Measurements from ENCODE around the gene MCCC2.

MCCC2 gene

DNA sequence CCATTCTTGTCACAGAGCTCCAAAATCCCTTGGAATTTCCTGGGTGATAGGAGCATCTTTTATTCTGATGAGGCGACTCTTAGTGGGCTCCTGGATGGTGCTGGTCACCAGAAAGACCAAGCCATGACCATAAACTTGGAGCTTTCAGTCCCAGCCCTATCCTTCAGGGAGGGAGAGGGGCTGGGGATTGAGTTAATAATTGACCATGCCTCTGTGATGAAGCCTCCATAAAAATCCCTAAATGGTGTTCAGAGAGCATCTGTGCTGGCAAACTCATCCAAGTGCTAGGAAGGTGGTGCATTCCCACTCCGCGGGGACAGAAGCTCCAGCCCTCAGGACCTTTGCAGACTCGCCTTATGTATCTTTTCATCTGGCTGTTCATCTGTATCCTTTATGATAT, 28.7 kb downstream of the MCCC2 start:
- TF ChIP-seq, protein P1, sequence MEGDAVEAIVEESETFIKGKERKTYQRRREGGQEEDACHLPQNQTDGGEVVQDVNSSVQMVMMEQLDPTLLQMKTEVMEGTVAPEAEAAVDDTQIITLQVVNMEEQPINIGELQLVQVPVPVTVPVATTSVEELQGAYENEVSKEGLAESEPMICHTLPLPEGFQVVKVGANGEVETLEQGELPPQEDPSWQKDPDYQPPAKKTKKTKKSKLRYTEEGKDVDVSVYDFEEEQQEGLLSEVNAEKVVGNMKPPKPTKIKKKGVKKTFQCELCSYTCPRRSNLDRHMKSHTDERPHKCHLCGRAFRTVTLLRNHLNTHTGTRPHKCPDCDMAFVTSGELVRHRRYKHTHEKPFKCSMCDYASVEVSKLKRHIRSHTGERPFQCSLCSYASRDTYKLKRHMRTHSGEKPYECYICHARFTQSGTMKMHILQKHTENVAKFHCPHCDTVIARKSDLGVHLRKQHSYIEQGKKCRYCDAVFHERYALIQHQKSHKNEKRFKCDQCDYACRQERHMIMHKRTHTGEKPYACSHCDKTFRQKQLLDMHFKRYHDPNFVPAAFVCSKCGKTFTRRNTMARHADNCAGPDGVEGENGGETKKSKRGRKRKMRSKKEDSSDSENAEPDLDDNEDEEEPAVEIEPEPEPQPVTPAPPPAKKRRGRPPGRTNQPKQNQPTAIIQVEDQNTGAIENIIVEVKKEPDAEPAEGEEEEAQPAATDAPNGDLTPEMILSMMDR (IDR thresholded peaks at IDR 0.05), result no peak
- no peak for TF ChIP-seq ZFX (IDR thresholded peaks at IDR 0.05; ENCODE audit: borderline replicate concordance)

GRCh38 chr5:71620630-71621029, 33.5 kb downstream of the MCCC2 start:
- TF ChIP-seq ZFX (IDR thresholded peaks at IDR 0.05; ENCODE audit: borderline replicate concordance), result no peak
- TF ChIP-seq, protein P1 (IDR thresholded peaks at IDR 0.05), result no peak
- H3K27ac ChIP-seq, result peak overlapping the region; percentile 80

More for the DNA sequence above, 28.7 kb downstream of the MCCC2 start:
- peak overlapping the region; percentile 80 for H3K27ac ChIP-seq

- TF ChIP-seq ZFX (IDR thresholded peaks at IDR 0.05; ENCODE audit: borderline replicate concordance), result no peak
- TF ChIP-seq, protein P1 (IDR thresholded peaks at IDR 0.05), result no peak
- H3K27ac ChIP-seq, result peak overlapping the region; percentile 80
These were observed 34.1 kb downstream of the MCCC2 start for GRCh38 chr5:71621268-71621667.

DNA sequence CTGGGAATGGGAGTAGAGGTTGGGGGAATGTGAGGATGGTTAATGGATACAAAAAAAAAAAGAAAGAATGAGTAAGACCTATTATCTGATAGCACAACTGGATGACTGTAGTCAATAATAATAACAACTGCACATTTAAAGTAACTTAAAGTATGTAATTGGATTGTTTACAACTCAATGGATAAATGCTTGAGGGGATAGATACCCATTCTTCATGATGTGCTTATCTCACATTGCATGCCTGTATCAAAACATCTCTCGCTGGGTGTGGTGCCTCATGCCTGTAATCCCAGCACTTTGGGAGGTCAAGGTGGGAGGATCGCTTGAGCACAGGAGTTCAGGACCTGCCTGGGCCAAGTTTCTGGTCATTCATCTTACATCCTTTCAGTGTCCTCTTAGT, 34.6 kb downstream of the MCCC2 start:
- peak overlapping the region; percentile 80 for H3K27ac ChIP-seq
- no peak for TF ChIP-seq ZFX (IDR thresholded peaks at IDR 0.05; ENCODE audit: borderline replicate concordance)
- TF ChIP-seq, protein P1 (IDR thresholded peaks at IDR 0.05), result no peak

- TF ChIP-seq ZFX (IDR thresholded peaks at IDR 0.05; ENCODE audit: borderline replicate concordance), result no peak
- TF ChIP-seq, protein P1 (IDR thresholded peaks at IDR 0.05), result no peak
- H3K27ac ChIP-seq, result peak overlapping the region; percentile 80
These were observed 36.2 kb downstream of the MCCC2 start for GRCh38 chr5:71623221-71623794.

DNA sequence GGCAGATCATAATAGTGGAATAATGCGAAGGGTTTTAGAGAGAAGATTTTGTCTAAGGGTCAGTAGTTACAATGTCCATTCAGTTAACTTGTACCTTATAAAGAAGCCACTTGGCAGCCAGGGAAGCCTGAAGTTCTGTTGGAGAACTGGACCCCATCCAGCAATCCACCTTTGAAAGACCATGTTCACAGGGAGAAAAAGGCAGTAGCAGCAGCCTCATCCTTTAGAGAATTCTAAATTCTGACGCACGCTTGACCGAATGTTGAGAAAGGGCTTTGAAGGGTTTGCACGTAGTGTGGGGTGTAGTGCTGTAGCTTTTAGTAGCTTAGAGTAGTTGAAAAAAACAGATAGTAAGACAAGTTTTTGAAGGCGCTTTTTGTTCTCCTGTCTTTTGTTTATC, 42.8 kb downstream of the MCCC2 start:
- no peak for TF ChIP-seq ZFX (IDR thresholded peaks at IDR 0.05; ENCODE audit: borderline replicate concordance)

DNA sequence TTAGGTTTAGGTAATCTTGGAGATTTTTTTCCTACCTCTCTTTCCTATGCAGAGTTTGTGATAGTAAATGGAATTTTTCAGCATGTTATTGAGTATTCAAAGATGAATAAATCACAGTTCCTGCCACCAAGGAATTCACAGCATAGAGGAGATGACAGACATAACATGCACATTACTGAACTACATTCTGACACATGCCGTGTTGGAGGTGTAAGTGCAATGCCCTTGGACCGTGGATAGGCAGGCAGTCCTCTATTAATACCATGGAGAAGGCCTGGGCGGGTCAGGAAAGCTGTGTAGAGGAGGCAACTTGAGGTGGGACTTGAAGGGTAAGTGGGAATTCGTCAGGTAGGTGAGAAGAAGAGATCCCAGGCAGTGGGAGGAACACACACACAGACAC, 43.9 kb downstream of the MCCC2 start:
- H3K27ac ChIP-seq, result peak overlapping the region; percentile 100
- TF ChIP-seq, protein P1 (IDR thresholded peaks at IDR 0.05), result no peak
- TF ChIP-seq ZFX (IDR thresholded peaks at IDR 0.05; ENCODE audit: borderline replicate concordance), result no peak

More for the DNA sequence above, 42.8 kb downstream of the MCCC2 start:
- H3K27ac ChIP-seq, result peak overlapping the region; percentile 100

DNA sequence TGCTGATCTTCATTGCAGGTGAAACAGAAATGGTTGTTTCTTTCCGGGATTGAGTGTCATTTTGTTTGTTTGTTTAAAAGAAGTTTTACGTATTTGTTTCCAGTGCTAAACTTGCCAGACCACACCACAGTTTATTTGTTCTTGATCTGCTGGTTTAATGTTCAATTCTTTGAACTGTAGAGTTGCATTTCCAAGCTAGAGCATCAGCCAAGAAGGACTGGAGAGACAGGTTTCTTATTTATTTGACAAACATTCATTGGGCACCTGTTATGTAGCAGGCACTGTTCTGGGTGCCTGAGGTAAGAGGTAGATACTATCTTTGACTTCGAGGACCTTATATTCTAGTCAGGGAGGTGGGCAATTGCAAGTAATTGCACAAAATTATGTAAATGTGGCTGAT, 45.0 kb downstream of the MCCC2 start:
- TF ChIP-seq, protein P1 (IDR thresholded peaks at IDR 0.05), result no peak
- TF ChIP-seq ZFX (IDR thresholded peaks at IDR 0.05; ENCODE audit: borderline replicate concordance), result no peak
- peak overlapping the region; percentile 100 for H3K27ac ChIP-seq

All from 22Rv1 (cell line).